HEK293T (cell line): ENCODE measurements around the gene PTH2.

Source experiments
- CTCF ChIA-PET: fragments of 350-600 bp; formaldehyde crosslinking; extraction: SDS; loops from one replicate; lab custom pipeline; 2021; ENCODE audit warnings: antibody characterized with exemption, inconsistent platforms; lab: Yijun Ruan, JAX
- POLR2A ChIA-PET: fragments of 350-600 bp; formaldehyde crosslinking; extraction: SDS; loops from one replicate; lab custom pipeline; 2020; ENCODE audit warnings: antibody characterized with exemption, inconsistent platforms; lab: Yijun Ruan, JAX
- DNase-seq: peaks from one replicate; pipeline ENCODE4 v3.0.0; 2012; ENCODE audit warnings: mixed read lengths; ENCODE audit errors: extremely low spot score
- ARNT ChIP-seq: fragments of 450-650 bp; IDR thresholded peaks from 2 replicates; pipeline ENCODE4 v1.6.1; 2017; ENCODE audit warnings: mild to moderate bottlenecking
- BHLHE40 ChIP-seq: fragments of 450-650 bp; IDR thresholded peaks from 2 replicates; pipeline ENCODE4 v1.6.1; 2016; ENCODE audit warnings: mild to moderate bottlenecking, moderate library complexity, borderline replicate concordance
- CTBP1 ChIP-seq: fragments of 450-650 bp; IDR thresholded peaks from 2 replicates; pipeline ENCODE4 v1.6.1; 2016; ENCODE audit warnings: borderline replicate concordance
- ELF4 ChIP-seq: fragments of 450-650 bp; IDR thresholded peaks from 2 replicates; pipeline ENCODE4 v1.6.1; 2017; ENCODE audit warnings: antibody characterized with exemption
- FOXA1 ChIP-seq: fragments of 450-650 bp; IDR thresholded peaks from 2 replicates; pipeline ENCODE4 v1.6.1; 2016; ENCODE audit warnings: mild to moderate bottlenecking
- FOXK2 ChIP-seq: fragments of 450-650 bp; IDR thresholded peaks from 2 replicates; pipeline ENCODE4 v1.6.1; 2016; ENCODE audit warnings: mild to moderate bottlenecking
- FOXM1 ChIP-seq: fragments of 450-650 bp; IDR thresholded peaks from 2 replicates; pipeline ENCODE4 v1.6.1; 2017; ENCODE audit warnings: mild to moderate bottlenecking, borderline replicate concordance
- HDGF ChIP-seq: fragments of 450-650 bp; IDR thresholded peaks from 2 replicates; pipeline ENCODE4 v1.6.1; 2017; ENCODE audit warnings: antibody characterized with exemption, borderline replicate concordance
- L3MBTL2 ChIP-seq: fragments of 450-650 bp; conservative IDR thresholded peaks from 2 replicates; pipeline ENCODE4 v1.6.1; 2016; ENCODE audit warnings: mild to moderate bottlenecking
- LEF1 ChIP-seq: fragments of 450-650 bp; IDR thresholded peaks from 2 replicates; pipeline ENCODE4 v1.6.1; 2017; ENCODE audit warnings: mild to moderate bottlenecking, borderline replicate concordance
- NFRKB ChIP-seq: fragments of 450-650 bp; IDR thresholded peaks from 2 replicates; pipeline ENCODE4 v1.6.1; 2016; ENCODE audit warnings: mild to moderate bottlenecking, moderate library complexity
- SP1 ChIP-seq: fragments of 450-650 bp; IDR thresholded peaks from 2 replicates; pipeline ENCODE4 v1.6.1; 2017
- SUZ12 ChIP-seq: fragments of 450-650 bp; IDR thresholded peaks from 2 replicates; pipeline ENCODE4 v1.6.1; 2016; ENCODE audit warnings: mild to moderate bottlenecking
- TARDBP ChIP-seq: fragments of 450-650 bp; IDR thresholded peaks from 2 replicates; pipeline ENCODE4 v1.6.1; 2016
- ZNF384 ChIP-seq: fragments of 450-650 bp; IDR thresholded peaks from 2 replicates; pipeline ENCODE4 v1.6.1; 2016
- TF ChIP-seq, protein P1 (sequence below): fragments of 450-650 bp; IDR thresholded peaks from 2 replicates; pipeline ENCODE4 v1.6.1; 2016

Gene PTH2

DNA sequence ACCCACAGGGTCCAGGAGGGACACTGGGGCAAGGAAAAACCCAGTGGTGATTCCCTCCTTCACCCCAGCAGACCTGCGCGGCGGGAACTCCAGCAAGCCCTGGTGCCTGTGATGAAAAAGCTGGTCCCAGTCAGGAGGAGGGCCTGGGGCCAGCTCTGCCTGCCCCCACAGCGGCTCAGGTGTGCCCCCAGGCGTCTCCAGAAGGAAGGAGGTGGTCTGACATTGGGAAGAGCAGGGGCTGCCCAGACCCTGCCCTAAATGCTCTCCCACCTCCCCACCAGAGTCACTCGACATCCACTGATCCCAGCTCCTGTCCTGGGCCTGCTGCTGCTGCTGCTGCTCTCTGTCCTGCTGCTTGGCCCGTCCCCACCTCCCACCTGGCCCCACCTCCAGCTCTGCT, 6.2 kb downstream of the PTH2 start:
- TF ChIP-seq CTBP1 = no peak
- TF ChIP-seq SP1 = no peak
- TF ChIP-seq FOXK2 = no peak
- TF ChIP-seq NFRKB = no peak
- no peak for TF ChIP-seq BHLHE40
- no peak for TF ChIP-seq ELF4
- TF ChIP-seq FOXA1 = no peak
- TF ChIP-seq, protein P1, sequence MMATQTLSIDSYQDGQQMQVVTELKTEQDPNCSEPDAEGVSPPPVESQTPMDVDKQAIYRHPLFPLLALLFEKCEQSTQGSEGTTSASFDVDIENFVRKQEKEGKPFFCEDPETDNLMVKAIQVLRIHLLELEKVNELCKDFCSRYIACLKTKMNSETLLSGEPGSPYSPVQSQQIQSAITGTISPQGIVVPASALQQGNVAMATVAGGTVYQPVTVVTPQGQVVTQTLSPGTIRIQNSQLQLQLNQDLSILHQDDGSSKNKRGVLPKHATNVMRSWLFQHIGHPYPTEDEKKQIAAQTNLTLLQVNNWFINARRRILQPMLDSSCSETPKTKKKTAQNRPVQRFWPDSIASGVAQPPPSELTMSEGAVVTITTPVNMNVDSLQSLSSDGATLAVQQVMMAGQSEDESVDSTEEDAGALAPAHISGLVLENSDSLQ = no peak
- TF ChIP-seq LEF1 = no peak
- ChIA-PET CTCF (interaction anchor here (1.3 kb wide), 1 partner anchor 26 kb away, joined by 4 read pairs; no protein-coding TSS in a partner anchor), POLR2A (interaction anchor here (1.1 kb wide), 1 partner anchor 36 kb away, joined by 5 read pairs; the partner anchor contains the start of gene ALDH16A1)
- DNase-seq = no peak

DNA sequence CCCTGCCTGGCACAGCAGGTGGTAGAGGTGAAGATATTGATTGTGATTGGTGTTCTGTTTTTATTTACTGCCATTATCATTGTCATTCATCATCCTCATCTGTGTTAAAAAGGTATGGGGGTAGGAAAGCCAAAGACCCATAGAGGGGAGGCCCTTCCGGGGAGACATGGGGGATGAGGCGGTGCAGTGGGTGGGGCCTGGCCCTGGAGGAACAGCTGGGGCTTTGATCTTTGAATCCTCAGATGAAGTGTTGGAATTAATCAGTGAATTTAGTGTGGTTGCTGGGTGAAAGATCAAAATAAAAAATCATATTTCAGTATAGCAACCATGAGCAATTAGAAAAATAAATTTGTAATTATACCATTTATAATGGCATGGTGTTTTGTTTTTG, 7.4 kb downstream of the PTH2 start:
- POLR2A ChIA-PET = no interaction called here
- CTCF ChIA-PET = no interaction called here
- no peak for TF ChIP-seq FOXA1
- TF ChIP-seq ELF4 = no peak
- no peak for TF ChIP-seq TARDBP
- TF ChIP-seq ZNF384 = no peak

DNA sequence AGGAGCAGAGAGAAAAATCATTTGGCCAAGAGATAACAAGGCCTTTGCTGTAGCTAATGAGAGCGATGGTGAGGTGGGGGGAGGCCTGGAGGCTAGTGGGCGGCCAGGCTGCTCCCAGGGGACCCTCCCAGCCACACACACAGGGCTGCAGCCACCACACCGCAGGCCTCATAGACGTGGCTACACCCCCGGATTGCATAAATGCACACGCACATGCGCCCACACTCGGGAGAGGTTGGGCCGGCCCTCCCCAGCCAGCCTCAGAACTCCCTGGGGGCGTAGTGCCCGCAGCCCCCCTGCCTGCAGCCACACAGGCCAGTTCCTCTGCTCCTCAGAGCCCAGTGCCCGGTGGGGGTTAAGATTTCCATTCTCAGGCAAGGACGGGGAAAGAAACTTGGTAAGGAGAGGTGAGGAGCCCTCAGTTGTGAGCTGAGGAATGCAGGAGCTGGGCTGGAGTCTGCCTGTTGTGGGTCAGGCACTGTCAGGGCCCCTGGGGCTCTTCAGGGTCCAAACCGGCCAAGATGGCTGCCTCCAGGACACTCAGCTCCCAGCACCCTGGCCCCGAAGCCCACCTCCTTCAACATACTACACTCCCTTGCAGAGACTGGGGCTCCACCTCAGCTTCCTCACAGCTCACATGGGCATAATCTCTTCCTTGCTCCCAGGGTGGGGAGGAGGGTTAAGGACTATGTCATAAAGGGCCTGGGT, 8.0 kb downstream of the PTH2 start:
- no peak for DNase-seq
- TF ChIP-seq NFRKB (no peak), TARDBP (no peak), ARNT (no peak), SP1 (no peak), ZNF384 (no peak), CTBP1 (no peak), L3MBTL2 (no peak), LEF1 (no peak), BHLHE40 (no peak), ELF4 (no peak), HDGF (no peak), FOXK2 (no peak), FOXM1 (no peak), FOXA1 (no peak)
- TF ChIP-seq, protein P1 = no peak
- CTCF ChIA-PET = no interaction called here
- POLR2A ChIA-PET = no interaction called here

More for the DNA sequence above, 7.4 kb downstream of the PTH2 start:
- no peak for DNase-seq

DNA sequence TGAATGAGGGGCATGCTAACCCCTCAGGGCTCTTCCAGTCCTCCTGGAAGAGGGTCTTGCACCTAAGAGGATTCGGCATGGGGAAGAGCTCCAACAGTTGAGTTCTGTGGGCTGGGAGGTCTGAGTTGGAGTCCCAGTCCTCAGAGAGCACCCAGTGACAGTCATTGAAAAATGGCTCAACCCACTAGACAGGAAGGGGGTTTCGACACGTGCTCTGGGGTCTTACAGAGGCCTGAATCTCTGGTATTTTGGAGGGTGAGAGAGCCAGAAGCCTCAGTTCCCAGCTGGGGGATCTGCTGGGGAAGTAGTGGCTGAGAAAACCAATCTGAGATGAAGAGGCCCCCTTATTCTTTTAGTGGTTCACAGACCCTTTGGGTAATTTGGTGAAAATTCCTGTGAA, 9.0 kb downstream of the PTH2 start:
- TF ChIP-seq NFRKB (no peak), SP1 (no peak)
- POLR2A ChIA-PET = interaction anchor here (1.1 to 1.2 kb wide), 2 partner anchors 11 to 64 kb away, joined by 3 to 6 read pairs; no protein-coding TSS in a partner anchor
- CTCF ChIA-PET = no interaction called here
- no peak for DNase-seq

DNA sequence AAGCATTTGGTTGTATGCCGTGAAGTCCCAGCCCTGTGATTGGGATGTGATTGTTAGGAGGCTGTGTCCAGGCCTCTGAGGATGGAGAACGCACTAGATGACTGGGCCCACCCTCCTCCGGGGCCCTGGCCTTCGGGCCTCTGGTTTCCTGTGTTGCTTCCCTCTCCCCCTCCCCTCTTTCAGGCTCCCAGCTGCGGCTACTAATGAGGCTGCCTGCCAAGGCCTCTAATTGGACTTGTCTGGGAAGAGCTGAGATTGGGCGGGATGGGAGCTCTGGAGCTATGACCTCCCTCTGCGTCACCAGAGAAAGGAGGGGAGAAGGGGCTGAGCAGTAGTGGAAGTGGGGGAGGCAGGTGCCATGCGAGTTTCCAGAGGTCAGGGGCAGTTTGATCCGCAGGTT, 9.9 kb downstream of the PTH2 start:
- DNase-seq = no peak
- ChIA-PET POLR2A (interaction anchor here (1.1 to 1.2 kb wide), 2 partner anchors 10 to 65 kb away, joined by 3 to 6 read pairs; no protein-coding TSS in a partner anchor), CTCF (no interaction called here)
- TF ChIP-seq ZNF384 (no peak), BHLHE40 (no peak), SUZ12 (no peak), HDGF (no peak), ARNT (no peak)
- TF ChIP-seq, protein P1 = no peak

DNA sequence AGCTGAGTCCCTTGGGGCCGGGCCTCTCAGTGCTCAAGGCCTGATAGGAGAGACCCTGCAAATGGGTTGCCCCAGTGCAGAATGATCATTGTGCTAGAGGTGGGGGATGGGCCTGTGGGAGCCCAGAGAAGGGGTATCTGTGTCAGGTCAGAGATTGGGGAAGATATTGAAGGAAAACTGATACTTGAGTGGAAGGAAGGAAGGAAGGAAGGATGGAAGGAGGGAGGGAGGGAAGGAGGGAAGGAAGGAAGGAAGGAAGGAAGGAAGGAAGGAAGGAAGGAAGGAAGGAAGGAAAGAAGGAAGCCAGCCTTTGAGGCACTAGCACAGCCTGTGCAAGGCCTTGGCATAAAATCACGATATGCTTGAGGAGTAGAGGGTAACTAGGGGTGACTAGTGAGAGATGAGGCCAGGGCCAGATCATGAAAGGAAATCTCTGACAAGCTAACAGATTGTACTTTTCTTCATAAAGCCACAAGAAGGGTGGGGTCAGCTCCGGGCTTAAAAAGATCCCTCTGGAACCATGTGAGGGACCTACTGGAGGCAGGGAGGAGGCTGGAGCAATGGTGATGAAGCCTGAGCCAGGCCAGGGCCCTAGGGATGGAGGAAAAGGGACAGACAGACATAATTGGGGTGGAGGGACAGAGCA, 11.4 kb downstream of the PTH2 start:
- ChIA-PET CTCF (no interaction called here), POLR2A (interaction anchor here (1.3 kb wide), 1 partner anchor 10 kb away, joined by 5 read pairs; no protein-coding TSS in a partner anchor)
- no peak for DNase-seq
- TF ChIP-seq L3MBTL2 (no peak), ZNF384 (no peak), FOXM1 (no peak), FOXA1 (no peak), HDGF (no peak), SP1 (no peak), CTBP1 (no peak), FOXK2 (no peak), NFRKB (no peak), ELF4 (no peak), LEF1 (no peak), SUZ12 (no peak), BHLHE40 (no peak), TARDBP (no peak), ARNT (no peak)
- TF ChIP-seq, protein P1 = no peak
